ENCODE results near the gene SHC2. TPM values are rescaled to one million over a fixed set of nuclear protein-coding genes. Genes with fewer than 3 reads are reported as not detected.
"Not testable (repeated sequence)": the region's sequence is repeated elsewhere in the genome, so short reads cannot be mapped to it uniquely, and the experiment has no call there.

SHC2 gene
- total RNA-seq, 1 donor from 2014 or later, result 26.0 TPM

GRCh38 chr19:455031-455705 is 5.7 kb downstream of the SHC2 start:
- intact Hi-C loops (cut with DNase I), result no loop called here
- TF ChIP-seq POLR2AphosphoS5 (IDR thresholded peaks at IDR 0.05; ENCODE audit: insufficient read depth in 1 of 2, low read depth in 1 of 2) (no peak), POLR2A (IDR thresholded peaks at IDR 0.05) (no peak), CTCF (IDR thresholded peaks at IDR 0.05) (no peak)

GRCh38 chr19:453606-454005 is 7.2 kb downstream of the SHC2 start:
- Histone ChIP-seq H3K27me3 (no peaks in the 10 kb centered on the region), H3K4me3 (no peak overlapping the region), H3K9me3 (no peaks in the 10 kb centered on the region), H3K36me3 (no peaks in the 10 kb centered on the region), H3K4me1 (no peaks in the 10 kb centered on the region), H3K27ac (no peak overlapping the region)
- intact Hi-C loops (cut with DNase I), result no loop called here
- TF ChIP-seq POLR2AphosphoS5 (IDR thresholded peaks at IDR 0.05; ENCODE audit: insufficient read depth in 1 of 2, low read depth in 1 of 2) (no peak), CTCF (IDR thresholded peaks at IDR 0.05) (no peak), POLR2A (IDR thresholded peaks at IDR 0.05) (no peak)
- no peak for DNase-seq (ENCODE audit: extremely low spot score in 2 of 2)

More at GRCh38 chr19:455031-455705, 5.7 kb downstream of the SHC2 start:
- no peaks in the 10 kb centered on the region for H3K27me3 ChIP-seq
- no peak overlapping the region for H3K4me3 ChIP-seq
- no peaks in the 10 kb centered on the region for H3K36me3 ChIP-seq
- no peaks in the 10 kb centered on the region for H3K9me3 ChIP-seq
- no peak overlapping the region for H3K27ac ChIP-seq
- H3K4me1 ChIP-seq, result peaks cover 8% of the 10 kb centered on the region
- no peak for DNase-seq (ENCODE audit: extremely low spot score in 2 of 2)

- Histone ChIP-seq H3K27me3 (no peaks in the 10 kb centered on the region), H3K9me3 (no peaks in the 10 kb centered on the region), H3K36me3 (no peaks in the 10 kb centered on the region), H3K4me1 (peaks cover 5% of the 10 kb centered on the region), H3K27ac (no peak overlapping the region), H3K4me3 (no peak overlapping the region)
- intact Hi-C loops (cut with DNase I), result no loop called here
- TF ChIP-seq POLR2A (IDR thresholded peaks at IDR 0.05), result no peak
- no peak for TF ChIP-seq POLR2AphosphoS5 (IDR thresholded peaks at IDR 0.05; ENCODE audit: insufficient read depth in 1 of 2, low read depth in 1 of 2)
- TF ChIP-seq CTCF (IDR thresholded peaks at IDR 0.05), result no peak
- DNase-seq (ENCODE audit: extremely low spot score in 2 of 2), result no peak
Measured at GRCh38 chr19:452829-453228, 8.0 kb downstream of the SHC2 start.

GRCh38 chr19:450912-451481 is 9.8 kb downstream of the SHC2 start:
- H3K27me3 ChIP-seq; H3K4me3 ChIP-seq; H3K27ac ChIP-seq; DNase-seq (ENCODE audit: extremely low spot score in 2 of 2); H3K4me1 ChIP-seq; intact Hi-C loops (cut with DNase I); H3K36me3 ChIP-seq; H3K9me3 ChIP-seq: not testable (repeated sequence)

- no peak overlapping the region for H3K27ac ChIP-seq
Measured at GRCh38 chr19:449916-450315, 10.9 kb downstream of the SHC2 start.

More at GRCh38 chr19:449916-450315, 10.9 kb downstream of the SHC2 start:
- no peak overlapping the region for H3K4me3 ChIP-seq
- H3K4me1 ChIP-seq, result peaks cover 9% of the 10 kb centered on the region
- intact Hi-C loops (cut with DNase I), result no loop called here
- H3K9me3 ChIP-seq, result no peaks in the 10 kb centered on the region
- no peaks in the 10 kb centered on the region for H3K36me3 ChIP-seq
- DNase-seq (ENCODE audit: extremely low spot score in 2 of 2), result no peak
- no peaks in the 10 kb centered on the region for H3K27me3 ChIP-seq
- TF ChIP-seq CTCF (IDR thresholded peaks at IDR 0.05), result no peak
- TF ChIP-seq POLR2A (IDR thresholded peaks at IDR 0.05), result no peak
- no peak for TF ChIP-seq POLR2AphosphoS5 (IDR thresholded peaks at IDR 0.05; ENCODE audit: insufficient read depth in 1 of 2, low read depth in 1 of 2)

Measured in vagina (tissue), 2 donors.